Measurements from ENCODE around the gene TRMT61A. TPM values are rescaled to one million over a fixed set of nuclear protein-coding genes. Genes with fewer than 3 reads are reported as not detected.

The TRMT61A gene
- total RNA-seq, 1 experiment from 2014 or later, result 15.5 TPM

- H3K27ac Mint-ChIP-seq, result 0 out of 2 replicates have a peak overlapping the region, but pooled peaks have one; percentile 58
- DNase-seq (ENCODE audit: low spot score), result peak; percentile 77
Measured at GRCh38 chr14:103530390-103530789, 1.4 kb downstream of the TRMT61A start.

More at GRCh38 chr14:103530390-103530789, 1.4 kb downstream of the TRMT61A start:
- ChIA-PET POLR2A (interaction anchor here (0.5 to 0.9 kb wide), 3 partner anchors 10 to 11 kb away, joined by 3 read pairs; no protein-coding TSS in a partner anchor), CTCF (interaction anchor here (0.5 to 5.8 kb wide), 6 partner anchors 9 to 133 kb away, joined by 4 to 46 read pairs (median 20); no protein-coding TSS in a partner anchor)
- Mint-ChIP-seq H3K4me3 (peak overlapping the region; percentile 93), H3K27me3 (ENCODE audit: low read depth) (peaks cover 5% of the 10 kb centered on the region), H3K4me1 (peaks cover 15% of the 10 kb centered on the region), H3K9me3 (no peaks in the 10 kb centered on the region), H3K36me3 (no peaks in the 10 kb centered on the region)
- peak; percentile 38 for ATAC-seq
- TF ChIP-seq ZNF263 (CRISPR knock-in tag; IDR thresholded peaks at IDR 0.05; ENCODE audit: low read depth), result peak; percentile 26; the same call in 1 of the 2 replicates
- TF ChIP-seq ERG (CRISPR knock-in tag; IDR thresholded peaks at IDR 0.05), result no peak
- no peak for TF ChIP-seq NFYB (CRISPR knock-in tag; conservative IDR thresholded peaks at IDR 0.05; ENCODE audit: low read depth)
- TF ChIP-seq ARID4B (CRISPR knock-in tag; IDR thresholded peaks at IDR 0.05; ENCODE audit: borderline replicate concordance), result peak; percentile 57; the same call in 1 of the 2 replicates
- TF ChIP-seq MLX (CRISPR knock-in tag; IDR thresholded peaks at IDR 0.05), result peak; percentile 73; the same call in 1 of the 2 replicates
- 0 out of 2 replicates have a peak, but pooled peaks have one; percentile 39 for TF ChIP-seq ETV6 (CRISPR knock-in tag; IDR thresholded peaks at IDR 0.05)
- TF ChIP-seq NFE2L1 (CRISPR knock-in tag; IDR thresholded peaks at IDR 0.05), result 0 out of 2 replicates have a peak, but pooled peaks have one; percentile 35
- TF ChIP-seq STAT6 (CRISPR knock-in tag; conservative IDR thresholded peaks at IDR 0.05; ENCODE audit: low read depth), result no peak
- TF ChIP-seq ZNF671 (CRISPR knock-in tag; IDR thresholded peaks at IDR 0.05), result no peak
- no peak for TF ChIP-seq ESRRA (CRISPR knock-in tag; IDR thresholded peaks at IDR 0.05; ENCODE audit: borderline replicate concordance)
- TF ChIP-seq IRF2 (CRISPR knock-in tag; IDR thresholded peaks at IDR 0.05; ENCODE audit: borderline replicate concordance, low read depth), result no peak
- no peak for TF ChIP-seq ZNF138 (CRISPR knock-in tag; conservative IDR thresholded peaks at IDR 0.05)
- peak; percentile 86 for TF ChIP-seq FOXP4 (CRISPR knock-in tag; IDR thresholded peaks at IDR 0.05)
- TF ChIP-seq CBFB (CRISPR knock-in tag; IDR thresholded peaks at IDR 0.05; ENCODE audit: low read depth), result no peak
- TF ChIP-seq USF2 (CRISPR knock-in tag; IDR thresholded peaks at IDR 0.05), result no peak
- no peak for TF ChIP-seq TCF7 (CRISPR knock-in tag; IDR thresholded peaks at IDR 0.05; ENCODE audit: low read depth)
- no peak for TF ChIP-seq ZBTB43 (CRISPR knock-in tag; IDR thresholded peaks at IDR 0.05)
- peak; percentile 57; the same call in 1 of the 2 replicates for TF ChIP-seq CREM (CRISPR knock-in tag; IDR thresholded peaks at IDR 0.05)
- no peak for TF ChIP-seq ZNF396 (CRISPR knock-in tag; IDR thresholded peaks at IDR 0.05; ENCODE audit: borderline replicate concordance)
- no peak for TF ChIP-seq E2F4 (CRISPR knock-in tag; IDR thresholded peaks at IDR 0.05; ENCODE audit: borderline replicate concordance, low read depth)
- 0 out of 2 replicates have a peak, but pooled peaks have one; percentile 17 for TF ChIP-seq TEAD1 (CRISPR knock-in tag; IDR thresholded peaks at IDR 0.05)
